HFF-Myc (cell line): ENCODE data around the gene FRRS1.

Source experiments
- DNase-seq: peaks from one replicate; pipeline ENCODE4 v3.0.0-alpha.2; 2011; ENCODE audit warnings: low read depth; ENCODE audit errors: extremely low read depth
- H3K4me3 ChIP-seq: replicated peaks from 2 replicates; pipeline ENCODE4 v1.5.1; 2011; ENCODE audit warnings: low read depth, mild to moderate bottlenecking, control low read depth, low read length
- CTCF ChIP-seq: IDR thresholded peaks from 2 replicates; pipeline ENCODE4 v1.5.1; 2012; ENCODE audit warnings: mild to moderate bottlenecking, low read depth, low read length, control low read depth; ENCODE audit errors: missing control alignments

FRRS1 gene

GRCh38 chr1:99731384-99731783, 35.1 kb downstream of the FRRS1 start:
- H3K4me3 ChIP-seq = no peak overlapping the region
- no peak for DNase-seq
- no peak for TF ChIP-seq CTCF

GRCh38 chr1:99728494-99729235, 37.8 kb downstream of the FRRS1 start:
- H3K4me3 ChIP-seq = no peak overlapping the region
- no peak for DNase-seq
- TF ChIP-seq CTCF = peak; percentile 47

- no peak overlapping the region for H3K4me3 ChIP-seq
- DNase-seq = no peak
- no peak for TF ChIP-seq CTCF
These were observed 38.8 kb downstream of the FRRS1 start for GRCh38 chr1:99727575-99728185.

GRCh38 chr1:99726818-99727217, 39.6 kb downstream of the FRRS1 start:
- H3K4me3 ChIP-seq = no peak overlapping the region
- DNase-seq = no peak
- TF ChIP-seq CTCF = no peak

GRCh38 chr1:99726407-99726806, 40.0 kb downstream of the FRRS1 start:
- TF ChIP-seq CTCF = no peak
- no peak overlapping the region for H3K4me3 ChIP-seq
- no peak for DNase-seq

GRCh38 chr1:99725996-99726395, 40.4 kb downstream of the FRRS1 start:
- no peak for DNase-seq
- H3K4me3 ChIP-seq = no peak overlapping the region
- TF ChIP-seq CTCF = no peak
